IPS-NIHi7 (cell line): ENCODE data around the gene DYRK1A.
"Not testable (repeated sequence)": the region's sequence is repeated elsewhere in the genome, so short reads cannot be mapped to it uniquely, and the experiment has no call there.

ENCODE experiments used
- DNase-seq: peaks from one replicate; pipeline ENCODE4 v3.0.0; 2012; ENCODE audit warnings: mixed read lengths; ENCODE audit errors: extremely low spot score

The DYRK1A gene

GRCh38 chr21:37528150-37528937 is 161.8 kb downstream of the DYRK1A start:
- no peak for DNase-seq

- DNase-seq: no peak
Observed at GRCh38 chr21:37529649-37530048, 163.1 kb downstream of the DYRK1A start.

GRCh38 chr21:37530901-37531351 is 164.4 kb downstream of the DYRK1A start:
- no peak for DNase-seq

DNA sequence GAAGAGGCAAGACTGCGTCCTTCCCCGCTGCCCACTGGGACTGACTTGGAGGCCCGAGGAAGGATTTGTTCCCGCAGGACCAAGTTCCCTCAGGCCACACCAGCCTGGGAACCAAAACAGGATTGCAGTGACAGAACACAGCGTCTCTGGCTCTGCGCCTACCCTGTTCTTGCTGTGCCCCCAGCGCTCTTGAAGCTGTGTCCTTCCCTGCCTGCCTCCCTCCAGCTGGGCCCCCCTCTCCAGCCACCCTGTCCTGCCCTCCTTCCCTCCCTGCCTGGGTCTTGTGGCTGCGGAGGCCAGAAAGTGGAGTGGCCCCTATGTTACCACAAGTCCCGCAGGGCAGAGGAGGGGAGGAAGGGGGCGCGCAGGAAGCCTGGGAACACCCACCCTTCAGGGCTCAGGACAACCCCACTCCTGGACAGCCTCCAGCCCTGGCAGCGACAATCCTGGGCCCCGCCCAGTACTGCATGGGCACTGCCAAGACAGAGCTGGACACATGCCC is 164.9 kb downstream of the DYRK1A start:
- no peak for DNase-seq

DNA sequence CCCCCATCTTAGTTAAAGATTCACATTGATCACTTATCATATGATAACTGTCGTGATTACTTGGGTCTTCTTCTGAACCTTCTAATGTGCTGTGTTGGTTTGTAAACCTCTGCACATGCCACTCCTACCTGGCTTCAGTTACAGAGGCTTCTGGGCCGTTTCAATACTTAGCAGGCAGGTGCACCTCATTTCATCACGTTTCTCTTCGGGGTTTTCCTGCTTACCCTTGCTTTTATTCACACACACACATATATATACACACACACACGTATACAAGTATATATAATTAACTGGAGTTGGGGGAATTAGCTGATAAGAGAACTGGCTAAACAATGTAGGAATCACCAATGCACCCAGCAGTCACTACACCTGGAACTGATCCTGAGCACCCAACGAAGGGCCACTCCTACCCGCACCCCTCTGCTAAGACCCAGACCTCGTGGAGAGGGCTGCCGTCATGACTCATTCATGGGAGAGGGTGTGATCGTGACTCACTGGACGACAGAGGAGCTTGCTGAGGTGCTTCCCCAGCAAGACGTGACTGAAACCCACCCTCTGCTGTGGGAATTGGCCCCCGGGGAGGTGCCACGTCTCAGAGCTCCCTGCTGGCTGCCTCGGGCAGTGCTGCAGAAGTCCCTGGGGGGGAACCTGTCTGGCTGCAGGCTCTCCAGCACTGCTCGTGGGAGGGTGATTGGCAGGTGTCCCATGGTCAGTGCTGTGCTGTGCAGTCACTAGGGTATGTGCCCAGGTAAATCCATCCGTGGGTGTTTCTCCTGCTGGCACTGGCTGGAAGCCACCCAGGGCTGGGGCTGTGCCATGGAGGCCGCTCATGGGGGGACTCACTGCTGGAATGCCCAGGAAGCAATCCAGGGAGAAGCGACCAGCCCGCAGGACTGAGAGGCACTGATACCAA is 166.6 kb downstream of the DYRK1A start:
- DNase-seq: peak; percentile 37

DNA sequence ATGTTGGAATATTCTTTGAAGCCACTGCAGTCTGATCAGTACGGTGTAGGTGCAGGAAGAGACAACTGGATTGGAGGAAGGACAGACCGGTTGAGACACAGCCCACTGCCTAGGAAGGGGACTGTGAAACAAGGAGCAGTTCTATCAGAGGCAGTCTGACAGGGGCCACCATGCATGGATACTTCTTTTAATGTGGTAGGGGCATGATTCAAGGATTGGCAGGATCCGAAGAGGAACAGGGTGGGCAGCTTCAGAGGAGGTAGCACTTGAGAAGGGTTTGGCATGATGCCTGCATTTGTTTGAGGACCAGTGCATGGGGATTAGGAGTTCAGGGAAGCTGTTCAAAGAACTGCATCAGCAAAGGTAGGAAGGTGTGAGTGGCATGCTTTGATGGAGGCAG is 167.9 kb downstream of the DYRK1A start:
- no peak for DNase-seq

DNA sequence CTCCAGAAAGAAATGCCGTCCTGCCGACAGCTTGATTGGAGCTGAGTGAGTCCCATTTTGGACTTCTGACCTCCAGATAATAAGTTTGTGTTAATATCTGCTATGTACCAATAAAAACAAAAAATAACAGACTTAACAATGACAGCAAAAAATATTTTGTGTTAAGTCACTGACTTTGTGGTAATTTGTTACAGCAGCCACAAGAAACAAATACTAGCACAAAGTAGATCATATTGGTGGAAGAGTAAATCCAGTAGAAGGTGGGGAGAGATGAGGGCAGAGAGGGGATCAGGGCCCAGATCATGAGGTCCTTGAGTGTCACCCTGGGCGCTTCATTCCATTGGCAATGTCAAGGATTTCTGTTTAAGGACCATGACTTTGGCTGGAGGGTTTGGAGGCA is 168.6 kb downstream of the DYRK1A start:
- DNase-seq: no peak

- no peak for DNase-seq
Observed at GRCh38 chr21:37535672-37536071, 169.1 kb downstream of the DYRK1A start.

- no peak for DNase-seq
Observed at GRCh38 chr21:37536616-37537278, 170.2 kb downstream of the DYRK1A start.

DNA sequence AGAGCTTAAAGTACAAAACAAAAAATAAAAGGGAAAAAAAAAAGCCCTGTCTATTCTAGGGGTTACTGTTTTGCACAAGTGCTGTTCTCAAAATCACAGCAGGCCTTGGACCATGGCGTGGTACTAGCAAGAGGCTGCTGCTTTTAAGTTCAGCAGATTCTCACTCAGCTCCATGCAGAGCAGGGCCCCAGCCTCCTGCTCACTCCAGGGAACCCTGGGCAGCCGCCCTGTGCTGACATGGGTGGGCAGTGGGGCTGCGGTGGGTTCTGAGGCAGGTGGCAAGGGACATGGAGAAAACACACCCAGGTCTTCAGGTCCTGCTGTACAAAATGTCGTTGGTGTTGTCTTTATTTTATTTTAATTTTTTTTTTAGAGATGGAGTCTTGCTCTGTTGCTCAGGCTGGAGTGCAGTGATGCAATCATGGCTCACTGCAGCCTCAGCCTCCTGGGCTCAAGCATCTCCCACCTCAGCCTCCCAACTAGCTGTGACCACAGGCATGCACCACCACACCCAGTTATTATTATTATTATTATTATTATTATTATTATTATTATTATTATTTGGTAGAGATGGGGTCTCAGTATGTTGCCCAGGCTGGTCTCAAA is 170.9 kb downstream of the DYRK1A start:
- DNase-seq: no peak

DNA sequence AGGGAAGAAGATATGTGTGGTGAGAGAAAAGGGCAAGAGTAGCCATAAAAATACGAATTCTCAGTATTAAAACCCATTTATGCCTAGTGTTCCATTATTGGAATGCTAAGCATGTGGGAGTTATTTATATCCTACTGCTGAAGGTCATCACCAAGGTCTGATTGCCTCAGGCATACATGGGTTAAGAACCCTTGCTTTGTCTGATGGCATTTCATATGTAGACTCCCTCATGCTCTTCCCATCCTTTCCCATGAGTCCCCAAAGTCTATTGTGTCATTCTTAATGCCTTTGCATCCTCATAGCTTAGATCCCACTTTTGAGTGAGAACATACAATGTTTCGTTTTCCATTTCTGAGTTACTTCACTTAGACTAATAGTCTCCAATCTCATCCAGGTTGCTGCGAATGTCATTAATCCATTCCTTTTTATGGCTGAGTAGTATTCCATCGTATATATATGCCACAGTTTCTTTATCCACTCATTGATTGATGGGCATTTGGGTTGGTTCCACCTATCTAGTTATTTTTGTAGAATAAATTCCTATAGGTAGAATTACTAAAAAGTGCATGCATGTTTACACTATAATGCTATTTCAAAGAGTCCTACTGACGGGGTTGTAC is 172.5 kb downstream of the DYRK1A start:
- DNase-seq: no peak

DNA sequence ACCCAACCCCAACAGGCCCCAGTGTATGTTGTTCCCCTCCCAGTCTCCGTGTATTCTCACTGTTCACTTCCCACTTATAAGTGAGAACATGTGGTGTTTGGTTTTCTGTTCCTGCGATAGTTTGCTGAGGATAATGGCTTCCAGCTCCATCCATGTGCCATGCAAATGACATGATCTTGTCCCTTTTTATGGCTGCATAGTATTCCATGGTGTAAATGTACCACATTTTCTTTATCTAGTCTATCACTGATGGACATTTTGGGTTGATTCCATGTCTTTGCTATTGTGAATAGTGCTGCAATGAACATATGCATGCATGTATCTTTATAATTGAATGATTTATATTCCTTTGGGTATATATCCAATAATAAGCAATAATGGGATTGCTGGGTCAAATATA is 174.6 kb downstream of the DYRK1A start:
- not testable (repeated sequence) for DNase-seq

GRCh38 chr21:37542512-37542911 is 175.9 kb downstream of the DYRK1A start:
- no peak for DNase-seq

DNA sequence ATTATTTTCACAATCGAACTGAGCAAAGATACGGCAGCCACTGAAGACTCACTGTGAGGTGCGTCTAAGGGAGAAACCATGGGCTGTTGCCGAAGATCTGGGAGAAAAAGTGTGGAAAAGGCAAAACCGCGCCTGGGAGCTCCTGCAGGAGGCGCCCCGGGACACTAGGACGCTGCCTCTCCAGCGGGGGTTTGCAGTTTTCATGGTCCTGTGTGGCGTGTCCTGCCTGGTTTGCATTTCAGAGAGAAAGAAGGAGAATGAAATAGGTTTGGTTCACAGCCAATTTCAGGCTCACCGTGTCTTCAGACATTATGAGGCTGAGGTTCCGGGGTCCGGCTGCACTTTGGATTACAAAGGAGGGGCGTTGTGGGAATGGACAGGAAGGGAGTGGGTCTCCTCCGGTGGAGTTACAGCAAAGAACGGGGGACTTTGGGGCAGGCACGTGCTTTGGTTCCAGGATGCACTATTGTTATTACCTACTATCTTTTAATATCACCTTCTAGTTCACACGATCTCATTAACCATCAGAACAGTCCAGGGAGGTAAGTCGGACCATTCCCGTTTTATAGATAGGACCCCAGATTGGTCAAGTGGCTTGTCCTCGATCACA is 179.8 kb downstream of the DYRK1A start:
- DNase-seq: no peak

GRCh38 chr21:37546949-37547614 is 180.5 kb downstream of the DYRK1A start:
- DNase-seq: no peak

DNA sequence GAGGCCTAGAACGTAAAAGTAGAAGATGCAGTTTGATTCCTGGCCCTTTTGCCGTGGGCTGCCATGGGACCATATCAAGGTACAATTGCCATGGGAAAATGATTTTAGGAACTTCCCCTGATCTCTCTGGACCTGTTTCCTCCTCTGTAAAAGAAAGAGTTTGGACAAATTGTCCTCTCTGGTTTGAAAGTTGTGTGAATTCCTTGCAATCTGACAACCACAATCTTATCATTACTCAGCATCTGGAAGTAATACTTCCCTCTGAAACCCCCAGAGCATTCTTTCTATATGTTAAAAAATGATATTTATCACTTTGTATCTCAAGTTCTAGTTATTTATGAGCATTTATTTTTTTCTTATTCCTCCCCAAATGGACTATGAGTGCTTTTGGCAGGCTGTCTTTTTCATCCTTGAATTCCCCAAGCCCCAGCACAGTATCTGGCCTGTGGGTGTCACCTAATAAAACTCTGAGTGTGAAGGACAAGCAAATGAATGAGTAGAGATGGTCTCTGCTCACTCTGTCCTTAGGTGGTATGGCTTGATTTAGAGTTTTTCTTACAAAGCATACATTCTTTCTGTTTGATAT is 181.1 kb downstream of the DYRK1A start:
- no peak for DNase-seq

DNA sequence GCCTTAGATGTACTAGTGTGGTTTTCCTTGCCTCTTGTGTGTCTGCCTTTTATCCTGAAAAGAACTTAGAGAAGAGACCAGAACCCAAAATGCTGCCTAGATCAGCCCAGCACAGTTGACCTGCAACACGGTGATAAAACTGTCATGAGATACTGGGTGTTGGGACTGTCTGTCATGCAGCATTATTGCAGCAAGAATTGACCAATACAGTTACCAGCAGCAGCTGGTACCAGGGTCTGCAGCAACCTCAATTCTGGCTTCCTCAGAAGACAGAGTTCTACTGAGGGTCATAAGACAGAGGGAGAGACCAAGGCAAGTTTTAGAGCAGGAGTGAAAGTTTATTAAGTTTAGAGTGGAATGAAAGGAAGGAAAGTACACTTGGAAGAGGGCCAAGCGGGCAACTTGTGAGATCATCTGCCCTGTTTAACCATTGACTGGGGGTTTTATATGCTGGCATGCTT is 182.0 kb downstream of the DYRK1A start:
- DNase-seq: no peak

DNA sequence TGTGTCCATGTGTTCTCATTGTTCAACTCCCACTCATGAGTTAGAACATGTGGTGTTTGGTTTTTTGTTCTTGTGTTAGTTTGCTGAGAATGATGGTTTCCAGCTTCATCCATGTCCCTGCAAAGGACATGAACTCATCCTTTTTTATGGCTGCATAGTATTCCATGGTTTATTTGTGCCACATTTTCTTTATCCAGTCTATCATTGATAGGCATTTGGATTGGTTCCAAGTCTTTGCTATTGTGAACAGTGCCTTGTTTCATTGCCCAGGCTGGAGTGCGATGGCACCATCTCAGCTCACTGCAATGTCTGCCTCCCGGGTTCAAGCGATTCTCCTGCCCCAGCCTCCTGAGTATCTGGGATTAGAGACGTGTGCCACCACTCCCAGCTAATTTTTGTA is 183.2 kb downstream of the DYRK1A start:
- not testable (repeated sequence) for DNase-seq

- DNase-seq: no peak
Observed at GRCh38 chr21:37550157-37550556, 183.6 kb downstream of the DYRK1A start.
